SK-N-MC (cell line): ENCODE results near the gene CDC25B.

Source experiments
- EZH2 ChIP-seq: fragments of 200-600 bp; sonication (generic); IDR thresholded peaks from one replicate; pipeline ENCODE4 v1.6.1; 2017; ENCODE audit warnings: antibody characterized with exemption
- POLR2AphosphoS5 ChIP-seq: IDR thresholded peaks from 2 replicates; pipeline ENCODE4 v1.6.1; 2012; ENCODE audit warnings: mild to moderate bottlenecking, low read depth, low read length, borderline replicate concordance

DNA sequence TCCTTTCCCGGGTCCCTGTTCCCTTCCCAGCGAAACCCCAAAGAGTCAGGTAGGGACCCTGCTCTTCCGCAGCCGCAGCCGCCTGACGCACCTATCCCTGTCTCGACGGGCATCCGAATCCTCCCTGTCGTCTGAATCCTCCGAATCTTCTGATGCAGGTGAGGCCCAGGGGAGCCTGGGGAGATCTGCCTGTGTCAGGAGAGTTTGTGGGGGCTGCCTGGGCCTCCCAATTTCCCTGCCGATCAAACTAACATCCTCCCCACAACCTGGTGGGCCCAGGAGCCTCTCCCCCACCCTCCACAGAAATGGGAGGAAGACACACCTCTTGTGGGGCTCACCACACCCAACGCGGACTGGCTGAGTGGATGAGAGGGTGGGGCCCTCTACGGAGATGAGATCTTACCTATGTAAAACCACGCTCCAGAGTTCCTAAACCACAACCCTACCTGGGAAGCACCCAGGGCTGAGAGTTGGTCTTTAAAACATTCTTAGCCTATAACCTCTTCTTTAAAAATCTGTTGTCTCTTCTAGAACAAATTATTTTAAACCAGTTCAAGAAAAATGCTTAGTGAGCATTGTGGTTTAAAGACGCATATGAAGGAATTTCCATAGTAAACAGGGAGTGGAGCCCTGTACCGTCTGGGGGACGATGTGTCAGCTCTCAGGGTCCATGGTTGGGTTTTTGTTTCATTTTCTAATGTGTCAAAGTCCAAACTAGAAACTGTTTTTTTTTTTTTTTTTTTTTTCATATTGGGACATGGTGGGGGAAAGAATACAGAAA lies 1.7 kb downstream of the CDC25B start:
- TF ChIP-seq POLR2AphosphoS5 (no peak), EZH2 (no peak)
